ENCODE data around the gene PCDHGA5.
"Not testable (repeated sequence)": the region's sequence is repeated elsewhere in the genome, so short reads cannot be mapped to it uniquely, and the experiment has no call there.

DNA sequence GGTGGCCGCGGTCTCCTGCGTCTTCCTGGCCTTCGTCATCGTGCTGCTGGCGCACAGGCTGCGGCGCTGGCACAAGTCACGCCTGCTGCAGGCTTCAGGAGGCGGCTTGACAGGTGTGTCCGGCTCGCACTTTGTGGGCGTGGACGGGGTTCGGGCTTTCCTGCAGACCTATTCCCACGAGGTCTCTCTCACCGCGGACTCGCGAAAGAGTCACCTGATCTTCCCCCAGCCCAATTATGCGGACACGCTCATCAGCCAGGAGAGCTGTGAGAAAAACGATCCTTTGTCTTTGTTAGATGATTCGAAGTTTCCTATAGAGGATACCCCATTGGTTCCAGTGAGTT lies 51.3 kb downstream of the PCDHGA5 start:
- TF ChIP-seq, protein P1, sequence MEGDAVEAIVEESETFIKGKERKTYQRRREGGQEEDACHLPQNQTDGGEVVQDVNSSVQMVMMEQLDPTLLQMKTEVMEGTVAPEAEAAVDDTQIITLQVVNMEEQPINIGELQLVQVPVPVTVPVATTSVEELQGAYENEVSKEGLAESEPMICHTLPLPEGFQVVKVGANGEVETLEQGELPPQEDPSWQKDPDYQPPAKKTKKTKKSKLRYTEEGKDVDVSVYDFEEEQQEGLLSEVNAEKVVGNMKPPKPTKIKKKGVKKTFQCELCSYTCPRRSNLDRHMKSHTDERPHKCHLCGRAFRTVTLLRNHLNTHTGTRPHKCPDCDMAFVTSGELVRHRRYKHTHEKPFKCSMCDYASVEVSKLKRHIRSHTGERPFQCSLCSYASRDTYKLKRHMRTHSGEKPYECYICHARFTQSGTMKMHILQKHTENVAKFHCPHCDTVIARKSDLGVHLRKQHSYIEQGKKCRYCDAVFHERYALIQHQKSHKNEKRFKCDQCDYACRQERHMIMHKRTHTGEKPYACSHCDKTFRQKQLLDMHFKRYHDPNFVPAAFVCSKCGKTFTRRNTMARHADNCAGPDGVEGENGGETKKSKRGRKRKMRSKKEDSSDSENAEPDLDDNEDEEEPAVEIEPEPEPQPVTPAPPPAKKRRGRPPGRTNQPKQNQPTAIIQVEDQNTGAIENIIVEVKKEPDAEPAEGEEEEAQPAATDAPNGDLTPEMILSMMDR (IDR thresholded peaks at IDR 0.05 in 4 of 5, conservative IDR thresholded peaks at IDR 0.05 in 1 of 5): not testable (repeated sequence)
- not testable (repeated sequence) for TF ChIP-seq POLR2A (IDR thresholded peaks at IDR 0.05)

All from gastrocnemius medialis (tissue), 4 donors.